HAP-1 (cell line): ENCODE data around the gene FGF14.
A peak's percentile ranks its signal among the peaks of the same experiment; 100 is the strongest.

Experiments used
- DNase-seq, 2 experiments: peaks; one replicate each; pipeline ENCODE4 v3.0.0-alpha.2; 2016 to 2020; ENCODE audit warnings: low spot score in 2 of 2
- H3K27me3 ChIP-seq: fragments of 250-450 bp; sonication (Bioruptor Pico); 2 replicates; pipeline ENCODE4 v1.5.1; 2020; ENCODE audit warnings: low read depth, mild to moderate bottlenecking, moderate library complexity
- H3K36me3 ChIP-seq: fragments of 250-450 bp; sonication (Bioruptor Pico); replicated peaks from 2 replicates; pipeline ENCODE4 v1.5.1; 2020; ENCODE audit warnings: mild to moderate bottlenecking
- H3K4me1 ChIP-seq: fragments of 250-450 bp; sonication (Bioruptor Pico); 2 replicates; pipeline ENCODE4 v1.5.1; 2020; ENCODE audit warnings: mild to moderate bottlenecking
- H3K4me3 ChIP-seq: fragments of 250-450 bp; sonication (Bioruptor Pico); 2 replicates; pipeline ENCODE4 v1.5.1; 2020; ENCODE audit warnings: mild to moderate bottlenecking, moderate library complexity
- H3K9me3 ChIP-seq: fragments of 250-450 bp; sonication (Bioruptor Pico); 2 replicates; pipeline ENCODE4 v1.5.1; 2020; ENCODE audit warnings: mild to moderate bottlenecking, moderate library complexity
- in situ Hi-C: fragments of 300-500 bp; cut with MboI; formaldehyde crosslinking; loops from 3 replicates; pipeline ENCODE4 v1.14.3; 2020; ENCODE audit warnings: low sequenced_read_pairs, inconsistent platforms, mixed read lengths

FGF14 gene

GRCh38 chr13:101946401-101946800, 455.4 kb downstream of the FGF14 start:
- no peaks in the 10 kb centered on the region for H3K36me3 ChIP-seq
- no peak overlapping the region for H3K4me3 ChIP-seq
- no peaks in the 10 kb centered on the region for H3K4me1 ChIP-seq
- no peaks in the 10 kb centered on the region for H3K27me3 ChIP-seq
- DNase-seq: no peak
- H3K9me3 ChIP-seq: no peaks in the 10 kb centered on the region
- in situ Hi-C loops: loop anchor here (25.0 kb wide), 1 partner anchor 616 kb away; no protein-coding TSS in a partner anchor

- in situ Hi-C loops: loop anchor here (25.0 kb wide), 1 partner anchor 617 kb away; no protein-coding TSS in a partner anchor
- DNase-seq: no peak
- no peak overlapping the region for H3K4me3 ChIP-seq
Measured at GRCh38 chr13:101945435-101945834, 456.4 kb downstream of the FGF14 start.

DNA sequence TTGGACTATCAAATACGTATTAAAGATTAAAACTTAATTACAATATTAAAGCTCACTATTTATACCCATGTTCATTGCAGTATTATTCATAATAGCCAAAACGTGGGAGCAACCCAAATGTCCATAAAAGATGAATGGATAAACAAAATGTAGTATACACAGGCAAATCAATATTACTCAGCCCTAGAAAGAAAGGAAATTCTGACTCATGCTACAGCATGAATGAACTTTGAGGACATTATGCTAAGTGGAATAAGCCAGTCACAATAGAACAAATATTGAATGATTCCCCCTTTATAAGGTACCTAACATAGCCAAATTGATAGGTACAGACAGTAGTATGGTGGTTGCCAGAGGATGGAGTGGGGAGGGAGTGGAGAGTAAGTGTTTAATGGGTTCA, 457.3 kb downstream of the FGF14 start:
- H3K4me1 ChIP-seq: no peaks in the 10 kb centered on the region
- no peaks in the 10 kb centered on the region for H3K27me3 ChIP-seq
- H3K36me3 ChIP-seq: no peaks in the 10 kb centered on the region
- no peak for DNase-seq
- in situ Hi-C loops: loop anchor here (25.0 kb wide), 1 partner anchor 618 kb away; no protein-coding TSS in a partner anchor
- no peak overlapping the region for H3K4me3 ChIP-seq
- no peaks in the 10 kb centered on the region for H3K9me3 ChIP-seq

More at GRCh38 chr13:101945435-101945834, 456.4 kb downstream of the FGF14 start:
- Histone ChIP-seq H3K27me3 (no peaks in the 10 kb centered on the region), H3K36me3 (no peaks in the 10 kb centered on the region), H3K9me3 (no peaks in the 10 kb centered on the region), H3K4me1 (no peaks in the 10 kb centered on the region)

- in situ Hi-C loops: loop anchor here (25.0 kb wide), 1 partner anchor 620 kb away; no protein-coding TSS in a partner anchor
- Histone ChIP-seq H3K36me3 (no peaks in the 10 kb centered on the region), H3K9me3 (no peaks in the 10 kb centered on the region), H3K4me1 (no peaks in the 10 kb centered on the region), H3K4me3 (no peak overlapping the region), H3K27me3 (no peaks in the 10 kb centered on the region)
- no peak for DNase-seq
Measured at GRCh38 chr13:101942535-101943157, 459.2 kb downstream of the FGF14 start.

DNA sequence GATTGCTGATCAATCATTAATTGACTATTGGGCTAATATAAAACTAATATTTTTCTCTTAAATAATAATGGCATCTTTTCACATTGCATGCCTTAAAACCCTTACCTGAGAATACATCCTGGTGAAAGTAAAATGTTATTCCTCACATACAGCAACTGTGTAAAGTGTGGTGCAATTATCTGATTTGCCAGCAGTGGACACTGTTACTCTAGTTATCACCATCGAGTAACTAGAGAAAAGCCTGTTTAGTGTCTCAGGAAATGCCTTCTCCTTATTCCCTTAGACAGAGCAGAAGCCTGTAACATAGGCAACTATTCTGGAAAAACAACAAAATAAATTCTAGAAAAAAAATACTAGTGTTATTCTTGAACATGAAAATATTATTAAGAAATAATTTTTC, 459.8 kb downstream of the FGF14 start:
- Histone ChIP-seq H3K27me3 (no peaks in the 10 kb centered on the region), H3K9me3 (no peaks in the 10 kb centered on the region), H3K4me3 (no peak overlapping the region), H3K36me3 (no peaks in the 10 kb centered on the region), H3K4me1 (no peaks in the 10 kb centered on the region)
- in situ Hi-C loops: loop anchor here (25.0 kb wide), 1 partner anchor 620 kb away; no protein-coding TSS in a partner anchor
- peak; percentile 4 to 16 for DNase-seq

DNA sequence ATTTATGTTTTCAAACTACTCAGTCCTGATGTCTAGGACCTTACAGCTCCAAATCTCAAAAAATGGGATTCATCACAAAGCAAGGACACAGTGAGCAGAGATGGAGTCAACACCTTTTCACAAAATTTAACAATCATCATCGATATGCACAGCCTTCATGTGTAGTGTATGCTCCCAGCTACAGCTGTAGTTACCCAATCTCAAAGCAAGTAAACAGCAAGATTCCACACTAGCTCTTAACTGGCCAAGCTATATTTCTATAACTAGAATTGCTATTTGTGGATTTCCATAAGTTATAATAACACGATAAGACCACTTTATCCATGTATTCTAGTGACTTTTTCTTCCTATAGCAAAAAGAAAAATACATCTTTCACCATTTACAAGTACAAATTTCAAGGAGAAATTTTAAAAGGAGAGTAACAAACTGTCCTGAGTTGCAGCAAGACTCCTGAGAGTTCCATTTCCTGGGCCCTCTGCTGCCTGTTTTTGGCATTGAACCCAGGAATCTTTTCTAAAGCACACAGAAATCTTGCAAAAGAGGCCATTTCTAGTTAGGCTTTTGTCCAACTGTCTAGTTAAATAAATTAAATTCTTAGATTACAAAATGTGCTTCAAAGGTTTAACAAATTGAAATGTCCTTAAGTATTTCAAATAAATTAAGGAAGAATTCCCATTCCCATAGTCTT, 460.6 kb downstream of the FGF14 start:
- Histone ChIP-seq H3K36me3 (no peaks in the 10 kb centered on the region), H3K4me1 (no peaks in the 10 kb centered on the region), H3K27me3 (no peaks in the 10 kb centered on the region), H3K9me3 (no peaks in the 10 kb centered on the region), H3K4me3 (no peak overlapping the region)
- in situ Hi-C loops: loop anchor here (25.0 kb wide), 1 partner anchor 621 kb away; no protein-coding TSS in a partner anchor
- DNase-seq: no peak

- Histone ChIP-seq H3K4me3 (no peak overlapping the region), H3K36me3 (no peaks in the 10 kb centered on the region), H3K4me1 (no peaks in the 10 kb centered on the region), H3K9me3 (no peaks in the 10 kb centered on the region), H3K27me3 (no peaks in the 10 kb centered on the region)
- in situ Hi-C loops: loop anchor here (25.0 kb wide), 1 partner anchor 623 kb away; no protein-coding TSS in a partner anchor
- DNase-seq: no peak
Measured at GRCh38 chr13:101939370-101939769, 462.5 kb downstream of the FGF14 start.

DNA sequence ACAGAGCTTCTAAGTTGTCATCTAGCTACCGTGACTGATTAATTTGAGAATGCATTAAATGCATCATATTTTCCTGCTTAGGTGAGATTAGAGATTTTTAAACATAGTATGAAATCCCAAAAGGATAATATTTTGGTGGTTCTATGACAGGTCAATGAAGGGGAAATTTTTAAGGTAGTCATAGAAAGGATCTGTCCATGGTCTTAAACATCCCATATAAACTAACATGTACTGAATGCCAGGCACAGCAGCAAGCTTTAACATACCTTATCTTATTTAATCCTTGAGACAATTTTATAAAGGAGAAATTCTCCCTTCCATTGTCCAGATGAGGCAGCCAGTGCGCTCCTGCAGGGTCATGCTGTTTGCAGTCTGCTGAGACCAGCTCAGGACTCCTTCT, 466.0 kb downstream of the FGF14 start:
- in situ Hi-C loops: loop anchor here (25.0 kb wide), 1 partner anchor 626 kb away; no protein-coding TSS in a partner anchor
- no peaks in the 10 kb centered on the region for H3K27me3 ChIP-seq

DNA sequence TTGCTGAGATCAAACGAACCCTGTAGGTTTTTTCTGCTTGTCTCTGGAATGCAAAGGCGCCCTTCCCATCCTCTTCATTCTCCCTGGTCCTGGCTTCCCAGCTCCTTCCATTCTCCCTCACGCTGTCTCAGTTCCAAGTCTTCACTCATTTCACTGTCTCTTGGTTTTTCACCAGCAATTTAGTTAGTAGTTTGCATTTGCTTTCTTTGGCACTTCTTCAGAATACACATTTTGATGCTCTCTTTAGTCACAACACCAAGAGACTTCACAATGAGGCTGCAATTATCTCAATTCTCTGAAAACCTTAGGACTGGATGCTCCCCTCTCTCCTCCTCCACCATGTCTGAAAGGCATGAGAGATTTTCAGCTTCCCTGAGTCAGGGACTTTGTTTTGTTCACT, 470.7 kb downstream of the FGF14 start:
- no peaks in the 10 kb centered on the region for H3K36me3 ChIP-seq
- no peak for DNase-seq
- no peaks in the 10 kb centered on the region for H3K9me3 ChIP-seq
- H3K4me3 ChIP-seq: no peak overlapping the region
- H3K4me1 ChIP-seq: no peaks in the 10 kb centered on the region
- no peaks in the 10 kb centered on the region for H3K27me3 ChIP-seq
- in situ Hi-C loops: loop anchor here (25.0 kb wide), 1 partner anchor 631 kb away; no protein-coding TSS in a partner anchor

More for the DNA sequence above, 466.0 kb downstream of the FGF14 start:
- no peaks in the 10 kb centered on the region for H3K36me3 ChIP-seq
- no peaks in the 10 kb centered on the region for H3K9me3 ChIP-seq
- H3K4me3 ChIP-seq: no peak overlapping the region
- no peak for DNase-seq
- no peaks in the 10 kb centered on the region for H3K4me1 ChIP-seq

DNA sequence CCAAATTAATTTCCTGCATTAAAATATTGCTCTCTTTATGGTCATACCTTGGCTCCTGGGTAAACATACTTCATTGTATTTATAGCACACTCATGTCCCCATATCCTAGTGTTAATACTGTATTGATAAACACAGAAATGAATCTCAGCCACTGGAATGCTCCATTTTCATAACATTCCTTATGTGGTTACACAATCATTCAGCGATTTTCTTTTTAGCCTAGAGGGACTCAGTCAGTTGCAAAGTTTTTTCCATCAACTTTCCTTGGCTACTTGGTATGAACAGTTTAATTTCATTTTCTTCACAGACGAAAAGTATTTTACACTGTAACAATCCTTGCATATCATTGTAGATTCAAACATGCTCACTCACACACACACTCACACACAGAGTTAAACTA, 471.5 kb downstream of the FGF14 start:
- in situ Hi-C loops: loop anchor here (25.0 kb wide), 1 partner anchor 632 kb away; no protein-coding TSS in a partner anchor
- H3K4me1 ChIP-seq: no peaks in the 10 kb centered on the region
- no peak overlapping the region for H3K4me3 ChIP-seq
- H3K9me3 ChIP-seq: no peaks in the 10 kb centered on the region
- H3K27me3 ChIP-seq: 0 out of 2 replicates have a peak, but pooled peaks cover 4% of the 10 kb centered on the region
- DNase-seq: no peak
- no peaks in the 10 kb centered on the region for H3K36me3 ChIP-seq

GRCh38 chr13:101925731-101926130, 476.1 kb downstream of the FGF14 start:
- DNase-seq: no peak
- H3K4me3 ChIP-seq: no peak overlapping the region
- H3K27me3 ChIP-seq: 0 out of 2 replicates have a peak, but pooled peaks cover 4% of the 10 kb centered on the region
- in situ Hi-C loops: loop anchor here (25.0 kb wide), 1 partner anchor 637 kb away; no protein-coding TSS in a partner anchor
- no peaks in the 10 kb centered on the region for H3K9me3 ChIP-seq
- H3K4me1 ChIP-seq: no peaks in the 10 kb centered on the region
- no peaks in the 10 kb centered on the region for H3K36me3 ChIP-seq

- DNase-seq: no peak
- no peaks in the 10 kb centered on the region for H3K9me3 ChIP-seq
- H3K4me3 ChIP-seq: no peak overlapping the region
- H3K36me3 ChIP-seq: no peaks in the 10 kb centered on the region
- in situ Hi-C loops: no loop called here
- H3K27me3 ChIP-seq: peaks cover 29% of the 10 kb centered on the region
- no peaks in the 10 kb centered on the region for H3K4me1 ChIP-seq
Measured at GRCh38 chr13:101919541-101920181, 482.2 kb downstream of the FGF14 start.

DNA sequence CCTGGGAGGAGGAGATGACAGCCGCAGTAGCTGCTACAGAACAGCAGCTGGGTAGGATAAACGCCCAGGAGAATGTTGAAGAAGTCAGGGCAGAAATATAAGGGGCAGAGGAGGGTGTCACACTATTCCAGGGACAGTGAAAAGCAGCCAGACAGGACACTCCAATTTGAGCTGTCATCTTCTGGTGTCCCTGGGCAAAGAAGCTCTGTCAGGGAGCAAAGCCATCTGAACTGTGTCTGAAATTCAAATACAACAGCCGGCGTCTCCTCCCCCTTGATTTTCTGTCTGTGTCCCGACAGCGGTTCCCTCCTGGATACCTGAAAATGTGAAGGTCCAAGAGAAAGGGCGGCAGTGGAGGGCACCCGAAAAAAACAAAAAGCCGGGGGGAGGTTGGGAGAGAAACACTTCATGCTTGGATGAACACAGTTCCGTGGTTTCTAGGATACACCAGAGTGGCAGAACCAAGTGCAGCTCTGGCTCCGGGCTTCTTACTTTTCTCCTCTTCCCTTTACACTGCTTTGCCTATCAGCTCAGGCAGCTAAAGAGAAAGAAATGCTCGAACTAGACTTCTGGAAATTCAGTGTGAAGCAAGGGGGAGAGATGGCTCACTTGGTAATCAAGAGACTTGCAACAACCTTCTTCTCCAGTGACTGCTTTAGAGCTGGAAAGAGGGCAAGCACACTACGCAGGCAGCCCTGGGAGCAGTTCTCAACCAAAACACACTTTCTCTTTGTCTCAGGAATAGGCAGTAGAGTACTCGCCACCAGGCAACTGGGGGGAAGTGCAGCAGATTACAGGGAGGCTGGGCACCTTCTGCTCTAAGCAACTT, 483.8 kb downstream of the FGF14 start:
- H3K27me3 ChIP-seq: peaks cover 34% of the 10 kb centered on the region
- no peaks in the 10 kb centered on the region for H3K9me3 ChIP-seq
- H3K36me3 ChIP-seq: no peaks in the 10 kb centered on the region
- H3K4me1 ChIP-seq: no peaks in the 10 kb centered on the region
- DNase-seq: no peak
- no peak overlapping the region for H3K4me3 ChIP-seq
- in situ Hi-C loops: no loop called here
